Endodermal cell (in vitro differentiated cells): Measurements from ENCODE around the gene ZNF839. TPM values are rescaled to one million over a fixed set of nuclear protein-coding genes. Genes with fewer than 3 reads are reported as not detected.

ENCODE experiments used
- DNase-seq: peaks from one replicate; pipeline ENCODE4 v3.0.0-alpha.2; 2017
- H3K27ac ChIP-seq: 2 replicates; pipeline ENCODE4 v1.5.1; 2013; ENCODE audit warnings: mild to moderate bottlenecking, low read depth, low read length, moderate library complexity
- H3K27me3 ChIP-seq: 2 replicates; pipeline ENCODE4 v1.6.1; 2013; ENCODE audit warnings: mild to moderate bottlenecking, low read length, moderate library complexity; ENCODE audit not compliant: insufficient read depth, control insufficient read depth, poor library complexity, severe bottlenecking
- H3K36me3 ChIP-seq: 2 replicates; pipeline ENCODE4 v1.7.0; 2013; ENCODE audit warnings: mild to moderate bottlenecking, low read length, moderate library complexity; ENCODE audit not compliant: control insufficient read depth, insufficient read depth
- H3K4me1 ChIP-seq: one replicate; pipeline ENCODE4 v1.7.0; 2013; ENCODE audit warnings: low read length; ENCODE audit not compliant: control insufficient read depth, insufficient read depth
- H3K4me3 ChIP-seq: 2 replicates; pipeline ENCODE4 v1.5.1; 2013; ENCODE audit warnings: mild to moderate bottlenecking, low read length, moderate library complexity
- H3K9ac ChIP-seq: 2 replicates; pipeline ENCODE4 v1.6.1; 2013; ENCODE audit warnings: mild to moderate bottlenecking, low read length, moderate library complexity; ENCODE audit not compliant: poor library complexity, severe bottlenecking; ENCODE audit errors: extremely low read depth
- H3K9me3 ChIP-seq: 2 replicates; pipeline ENCODE4 v1.6.1; 2013; ENCODE audit warnings: mild to moderate bottlenecking, low read length, moderate library complexity; ENCODE audit not compliant: control insufficient read depth
- H3K27ac Mint-ChIP-seq: 2 replicates; pipeline ENCODE4 v1.8.0; 2020; ENCODE audit warnings: mixed read lengths
- H3K27me3 Mint-ChIP-seq: 2 replicates; pipeline ENCODE4 v1.8.0; 2021; ENCODE audit warnings: mild to moderate bottlenecking, mixed read lengths; ENCODE audit not compliant: insufficient read depth
- H3K36me3 Mint-ChIP-seq: 2 replicates; pipeline ENCODE4 v1.8.0; 2020; ENCODE audit warnings: low read depth, mixed read lengths
- H3K4me1 Mint-ChIP-seq: 2 replicates; pipeline ENCODE4 v1.8.0; 2020; ENCODE audit warnings: mixed read lengths
- H3K4me3 Mint-ChIP-seq: 2 replicates; pipeline ENCODE4 v1.8.0; 2020; ENCODE audit warnings: mild to moderate bottlenecking, moderate library complexity, mixed read lengths
- H3K9me3 Mint-ChIP-seq: 2 replicates; pipeline ENCODE4 v1.8.0; 2020; ENCODE audit warnings: mild to moderate bottlenecking, mixed read lengths
- CTCF ChIP-seq: fragments of 200-600 bp; sonication (generic); conservative IDR thresholded peaks from 2 replicates; pipeline ENCODE4 v1.5.0; 2021; ENCODE audit warnings: antibody characterized with exemption, mild to moderate bottlenecking
- WGBS, 2 experiments: methylation state at CpG; one replicate each; pipeline versions ENCODE4 v1.1.5 to v1.1.7; 2013; ENCODE audit warnings: missing lambda C conversion rate in 2 of 2, mixed read lengths in 1 of 2; ENCODE audit not compliant: insufficient coverage in 1 of 2, insufficient read length in 1 of 2; 5-methylcytosine and 5-hydroxymethylcytosine counted together
- long read RNA-seq, 4 experiments: library from polyadenylated mRNA in 2 of 4; library from RNA in 1 of 4; library from capped mRNA in 1 of 4; stranded (forward) in 3 of 4; unstranded in 1 of 4; transcript quantifications; one replicate each; pipeline ENCODE4 v2.0.0, GENCODE V29; 2020 to 2021; ENCODE audit warnings: inconsistent platforms in 1 of 4
- polyA plus RNA-seq, 2 experiments: library from polyadenylated mRNA; stranded (reverse); fragments of 50-300 nt; gene quantifications; one replicate each; pipeline ENCODE4 v1.2.3, GENCODE V29; 2013
- total RNA-seq, 2 donors: library from RNA; stranded (reverse); fragmentation: NEBNext Ultra II Directional in 1 of 2; extraction: Animal tissue kit (Norgen Biotek cat#: 25700) in 1 of 2; gene quantifications; 2 replicates in 1 of 2; 3 replicates in 1 of 2; pipeline ENCODE4 v1.2.1, GENCODE V29; 2021

Gene ZNF839
- 10 to 100 TPM; 16.5 to 19.1 TPM for total RNA-seq
- 12.7 TPM for polyA plus RNA-seq (2013, experiment 1 of 2)
- polyA plus RNA-seq (2013, experiment 2 of 2): 12.5 TPM
- long read RNA-seq, experiment 1, transcript ZNF839-202 (8 exons, 2,987 nt): major isoform, 6 of 12 reads
- long read RNA-seq, experiment 1, partial matches to known transcripts: 2 of 12 reads
- long read RNA-seq, experiment 1, other reads (novel, unspliced or antisense): 4 of 12 reads
- long read RNA-seq, experiment 2, transcript ZNF839-202 (8 exons, 2,987 nt): major isoform, 11 of 26 reads
- long read RNA-seq, experiment 2, partial matches to known transcripts: 2 of 26 reads
- long read RNA-seq, experiment 2, other reads (novel, unspliced or antisense): 9 of 26 reads
- long read RNA-seq, experiment 3, partial matches to known transcripts: 6 of 12 reads
- long read RNA-seq, experiment 3, other reads (novel, unspliced or antisense): 2 of 12 reads
- long read RNA-seq, experiment 4: 0 reads

- H3K9me3 ChIP-seq: no peaks in the 10 kb centered on the region
- peak within 1 kb of the TSS; percentile 81 for H3K4me3 Mint-ChIP-seq
- H3K27me3 ChIP-seq: no peaks in the 10 kb centered on the region
- peak within 1 kb of the TSS; percentile 87 for H3K4me3 ChIP-seq
- H3K27me3 Mint-ChIP-seq: peaks cover 10% of the 10 kb centered on the region
- no peak for TF ChIP-seq CTCF
- WGBS, 2 experiments: 0 to 1% methylated on average over 21 to 71 of the region's 71 CpGs
- peaks cover 7% of the 10 kb centered on the region for H3K36me3 Mint-ChIP-seq
- peak within 1 kb of the TSS; percentile 86 for H3K9ac ChIP-seq
- no peaks in the 10 kb centered on the region for H3K9me3 Mint-ChIP-seq
- peaks cover 16% of the 10 kb centered on the region for H3K36me3 ChIP-seq
- H3K27ac ChIP-seq: peak within 1 kb of the TSS; percentile 30
- peaks cover 9% of the 10 kb centered on the region for H3K4me1 ChIP-seq
- DNase-seq: peak; percentile 97
- H3K4me1 Mint-ChIP-seq: peaks cover 20% of the 10 kb centered on the region
- H3K27ac Mint-ChIP-seq: peak within 1 kb of the TSS; percentile 99
These were observed at the start of gene ZNF839 for GRCh38 chr14:102319351-102320032. ZNF839 (plus strand) TSS chr14:102319746; CDS start chr14:102319766, 20 bp downstream.

- H3K36me3 Mint-ChIP-seq: peaks cover 11% of the 10 kb centered on the region
- Histone ChIP-seq H3K4me1 (no peaks in the 10 kb centered on the region), H3K9me3 (peaks cover 10% of the 10 kb centered on the region), H3K27ac (no peak overlapping the region), H3K36me3 (no peaks in the 10 kb centered on the region), H3K9ac (no peak overlapping the region), H3K4me3 (no peak overlapping the region), H3K27me3 (no peaks in the 10 kb centered on the region)
- 88 to 96% methylated on average over 4 of the region's 5 CpGs for WGBS, 2 experiments
- no peaks in the 10 kb centered on the region for H3K27me3 Mint-ChIP-seq
- H3K4me1 Mint-ChIP-seq: no peaks in the 10 kb centered on the region
- no peak overlapping the region for H3K4me3 Mint-ChIP-seq
- peaks cover 12% of the 10 kb centered on the region for H3K9me3 Mint-ChIP-seq
- H3K27ac Mint-ChIP-seq: no peak overlapping the region
- TF ChIP-seq CTCF: no peak
- no peak for DNase-seq
These were observed 47.2 kb upstream of the ZNF839 start for GRCh38 chr14:102272392-102272791.

GRCh38 chr14:102275866-102276265 is 43.7 kb upstream of the ZNF839 start:
- no peaks in the 10 kb centered on the region for H3K27me3 ChIP-seq
- Mint-ChIP-seq H3K4me3 (no peak overlapping the region), H3K4me1 (peaks cover 8% of the 10 kb centered on the region), H3K9me3 (peaks cover 12% of the 10 kb centered on the region), H3K27me3 (no peaks in the 10 kb centered on the region), H3K27ac (no peak overlapping the region), H3K36me3 (peaks cover 20% of the 10 kb centered on the region)
- no peaks in the 10 kb centered on the region for H3K4me1 ChIP-seq
- WGBS, 2 experiments: 82 to 98% methylated on average over 6 to 7 of the region's 7 CpGs
- H3K36me3 ChIP-seq: no peaks in the 10 kb centered on the region
- H3K4me3 ChIP-seq: no peak overlapping the region
- H3K9ac ChIP-seq: no peak overlapping the region
- no peak overlapping the region for H3K27ac ChIP-seq
- DNase-seq: no peak
- peaks cover 10% of the 10 kb centered on the region for H3K9me3 ChIP-seq
- TF ChIP-seq CTCF: no peak
